GM21381 (cell line): ENCODE measurements around the gene BTBD17.

Experiments used
- ATAC-seq: cut with Tn5 transposase; IDR thresholded peaks from one replicate; pipeline ENCODE4 v1.9.1; 2021; ENCODE audit warnings: mild to moderate bottlenecking, moderate library complexity; ENCODE audit not compliant: unreplicated experiment

The BTBD17 gene

DNA sequence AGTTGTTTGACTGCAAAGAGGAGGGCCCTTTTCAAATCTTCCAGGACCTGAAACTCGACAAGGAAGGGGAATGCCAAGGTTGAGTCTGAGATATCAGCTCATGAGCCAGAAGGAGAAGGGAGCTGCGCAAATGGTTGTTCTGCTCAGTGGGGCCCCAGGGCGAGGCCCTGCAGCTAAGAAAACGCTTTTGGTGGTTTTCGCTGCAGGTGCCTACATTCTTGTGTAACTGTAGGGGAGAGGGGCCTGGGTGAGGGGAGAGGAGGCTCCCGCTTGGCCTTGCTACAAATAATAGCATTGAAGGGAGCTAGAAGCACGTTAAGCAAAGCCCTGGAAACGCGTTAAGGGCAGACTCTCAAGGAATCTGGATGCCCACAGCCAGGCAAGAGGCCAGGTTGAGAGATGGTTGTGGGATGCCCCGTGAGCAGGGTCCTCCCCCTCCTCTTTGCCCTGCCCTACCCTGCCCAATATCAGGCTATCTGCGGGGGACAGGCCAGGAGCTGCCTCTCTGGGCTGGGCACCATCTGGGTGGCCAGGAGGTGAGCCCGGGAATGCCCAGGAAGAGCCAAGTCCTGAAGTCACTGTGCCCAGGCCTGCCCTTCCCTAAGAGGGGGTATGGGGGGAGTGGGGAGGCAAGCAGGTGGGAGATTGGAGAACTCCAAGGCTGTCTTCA, 27.6 kb upstream of the BTBD17 start:
- ATAC-seq: no peak

DNA sequence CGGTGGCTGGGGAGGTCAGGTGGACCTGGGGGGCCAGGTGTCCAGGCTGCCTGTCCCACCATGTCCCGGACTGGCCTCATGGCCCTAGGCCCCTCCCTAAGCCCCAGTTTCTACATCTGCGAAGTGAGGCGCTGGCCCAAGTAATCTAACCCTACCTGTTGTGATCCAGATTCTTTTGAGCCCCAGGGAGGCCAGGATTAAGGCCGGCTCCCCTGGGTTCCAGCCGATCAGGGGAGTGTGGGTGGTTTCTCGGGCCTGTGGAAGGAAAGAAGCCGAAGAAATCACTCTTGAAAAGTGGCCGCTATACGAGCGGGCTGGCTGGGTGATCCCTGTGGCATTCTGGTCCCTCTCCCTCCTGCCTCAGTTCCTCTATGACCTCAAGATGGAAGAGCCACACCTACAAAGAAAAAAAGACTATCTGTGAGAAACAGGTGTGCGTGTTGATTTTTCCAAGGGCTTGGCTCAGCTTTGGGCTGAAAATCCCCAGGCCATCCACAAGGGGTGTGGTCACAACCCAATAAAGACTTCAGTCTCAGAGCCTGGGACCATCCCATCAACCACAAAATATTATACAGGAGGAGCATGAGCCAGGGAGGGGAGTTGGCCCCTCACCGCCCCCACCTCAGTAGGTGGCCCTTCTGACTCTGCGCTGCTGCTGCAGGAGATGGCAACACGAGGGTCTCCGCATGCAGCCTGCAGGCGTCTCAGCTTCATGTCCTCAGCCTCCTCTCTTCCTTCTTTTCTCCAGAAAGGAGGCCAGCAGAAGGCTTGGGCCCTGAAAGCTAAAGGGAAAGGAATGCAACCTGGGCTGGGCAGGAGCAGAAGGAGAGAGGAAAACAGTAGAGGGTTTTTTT, 25.9 kb upstream of the BTBD17 start:
- no peak for ATAC-seq

DNA sequence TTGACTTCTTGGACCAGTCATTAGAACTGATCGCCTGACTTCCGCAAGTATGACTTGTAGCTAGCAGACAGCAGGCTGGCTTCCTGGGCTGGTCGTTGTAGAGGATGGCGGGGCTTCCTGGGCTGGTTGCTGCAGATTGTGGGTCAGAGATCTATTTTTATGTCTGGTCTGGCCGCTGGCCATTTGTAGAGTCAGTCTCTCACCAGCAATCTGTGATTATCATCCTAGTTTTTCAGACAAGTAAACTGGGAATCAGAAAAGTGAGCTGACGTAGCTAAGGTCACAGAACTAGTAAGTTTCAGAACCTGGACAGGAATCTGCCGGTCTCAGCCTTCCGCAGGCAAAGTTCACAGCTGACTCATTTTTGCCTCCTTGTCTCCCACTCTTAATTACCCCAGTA, 24.7 kb upstream of the BTBD17 start:
- ATAC-seq: no peak

DNA sequence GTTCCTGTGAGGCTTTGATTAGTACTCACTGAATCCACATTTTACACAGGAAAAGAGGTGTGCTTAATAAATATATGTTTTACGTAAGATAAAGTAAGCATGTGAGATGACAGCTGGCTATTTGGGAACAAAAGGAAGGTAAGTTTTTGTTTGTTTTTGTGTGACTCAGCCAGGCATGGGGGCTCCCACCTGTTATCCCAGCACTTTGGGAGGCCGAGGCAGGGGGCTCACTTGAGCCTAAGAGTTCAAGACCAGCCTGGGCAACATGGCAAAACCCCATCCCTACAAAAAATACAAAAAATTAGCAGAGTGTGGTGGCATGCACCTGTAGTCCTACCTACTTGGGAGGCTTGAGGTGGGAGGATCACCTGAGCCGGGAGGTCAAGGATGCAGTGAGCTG, 23.5 kb upstream of the BTBD17 start:
- ATAC-seq: no peak

DNA sequence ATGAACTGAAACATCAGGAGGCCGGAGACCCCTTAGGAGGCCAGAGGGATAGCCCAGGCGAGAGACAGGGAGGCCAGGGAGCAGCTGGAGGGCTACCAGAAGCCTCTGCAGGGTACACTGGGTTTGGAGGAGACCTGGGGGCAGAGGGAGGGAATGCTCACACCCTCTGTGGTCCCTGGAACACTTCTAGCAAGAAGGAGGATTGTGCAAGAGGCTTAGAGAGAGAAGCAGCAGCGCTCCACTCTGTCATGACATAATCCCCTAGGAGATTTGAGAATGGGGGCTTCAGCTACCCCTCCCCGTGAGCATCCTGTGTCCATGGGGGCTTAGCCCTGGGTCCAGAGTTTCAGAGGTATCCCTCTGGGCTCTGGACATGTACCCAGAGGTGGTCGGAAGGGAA, 21.5 kb upstream of the BTBD17 start:
- no peak for ATAC-seq

DNA sequence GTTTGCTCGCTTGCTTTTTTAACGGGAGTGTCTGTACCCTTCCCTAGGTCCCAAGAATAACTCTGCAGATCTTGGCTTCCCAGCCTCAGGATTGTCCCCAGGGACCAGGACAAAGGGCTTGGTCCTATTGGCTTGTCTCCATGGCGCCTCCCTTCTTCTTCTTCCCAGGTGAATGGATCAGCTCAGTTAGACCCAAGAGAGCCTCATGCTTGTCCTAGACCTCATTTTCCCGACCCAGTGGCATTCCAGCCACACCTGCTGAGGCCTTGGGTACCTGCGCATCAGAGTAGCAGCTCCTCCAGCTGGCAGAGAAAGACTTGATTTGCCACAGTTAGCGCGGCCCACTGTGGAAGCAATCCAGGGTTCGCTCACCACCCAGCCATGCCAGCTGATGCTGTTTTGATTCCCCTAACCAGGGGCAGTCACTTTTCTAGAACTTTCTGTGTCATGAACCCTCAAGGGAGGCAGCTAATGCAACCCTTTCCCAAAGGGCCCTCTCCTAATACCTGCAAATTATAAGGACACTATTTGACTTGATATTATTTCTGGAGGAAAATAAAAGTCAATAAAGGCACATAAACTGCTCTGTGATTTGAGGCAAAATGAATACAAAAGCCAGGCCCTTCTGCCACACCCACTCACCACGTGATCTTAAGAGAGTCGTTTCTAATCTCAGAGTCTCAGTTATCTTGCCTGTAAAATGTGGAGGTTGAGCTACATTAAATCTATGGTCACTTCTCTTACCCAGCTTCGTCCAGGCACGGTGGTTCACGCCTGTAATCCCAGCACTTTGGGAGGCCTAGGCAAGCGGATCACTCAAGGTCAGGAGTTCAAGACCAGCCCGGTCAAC, 19.5 kb upstream of the BTBD17 start:
- ATAC-seq: no peak

DNA sequence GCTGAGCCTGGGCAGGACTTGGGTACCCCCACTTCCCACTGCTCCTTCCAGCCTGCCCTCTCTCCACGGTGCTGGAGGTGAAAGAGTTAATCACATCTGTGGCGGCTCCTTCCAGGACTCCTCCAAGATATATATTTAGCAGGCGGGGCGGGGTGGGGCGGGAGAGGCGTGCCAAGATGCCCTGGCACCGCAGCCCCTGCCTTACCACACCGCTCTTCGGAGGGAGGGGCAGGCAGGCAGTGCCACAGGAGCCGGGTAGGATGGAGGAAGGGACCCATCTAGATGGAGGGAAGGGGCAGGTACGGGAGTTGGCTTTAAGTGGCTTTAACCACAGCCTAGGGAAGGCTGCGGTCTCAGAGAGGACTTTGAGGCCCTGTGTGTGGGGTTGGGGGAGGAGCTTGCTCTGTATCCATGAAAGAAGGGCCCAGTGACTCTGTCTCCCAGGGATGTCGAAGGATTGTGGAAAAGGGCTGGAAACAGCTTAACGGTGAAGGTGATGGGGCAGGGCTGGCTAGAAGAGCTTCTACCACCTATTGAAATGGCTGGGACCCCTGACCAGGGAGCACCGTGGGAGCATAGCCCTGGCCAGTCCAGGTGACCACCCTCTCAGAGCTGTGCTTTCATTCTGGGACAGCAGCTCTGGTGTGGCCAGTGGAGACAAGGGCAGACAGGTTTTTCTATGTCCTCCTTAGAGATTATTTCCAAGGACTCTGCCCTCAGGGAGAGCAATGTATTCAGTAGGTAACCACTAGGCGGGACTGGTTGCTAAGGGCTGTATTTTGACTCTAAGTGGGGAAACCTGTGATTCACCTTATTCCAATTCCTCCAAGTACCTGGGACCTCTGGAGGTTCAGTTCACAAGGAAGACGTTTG, 18.7 kb upstream of the BTBD17 start:
- no peak for ATAC-seq

DNA sequence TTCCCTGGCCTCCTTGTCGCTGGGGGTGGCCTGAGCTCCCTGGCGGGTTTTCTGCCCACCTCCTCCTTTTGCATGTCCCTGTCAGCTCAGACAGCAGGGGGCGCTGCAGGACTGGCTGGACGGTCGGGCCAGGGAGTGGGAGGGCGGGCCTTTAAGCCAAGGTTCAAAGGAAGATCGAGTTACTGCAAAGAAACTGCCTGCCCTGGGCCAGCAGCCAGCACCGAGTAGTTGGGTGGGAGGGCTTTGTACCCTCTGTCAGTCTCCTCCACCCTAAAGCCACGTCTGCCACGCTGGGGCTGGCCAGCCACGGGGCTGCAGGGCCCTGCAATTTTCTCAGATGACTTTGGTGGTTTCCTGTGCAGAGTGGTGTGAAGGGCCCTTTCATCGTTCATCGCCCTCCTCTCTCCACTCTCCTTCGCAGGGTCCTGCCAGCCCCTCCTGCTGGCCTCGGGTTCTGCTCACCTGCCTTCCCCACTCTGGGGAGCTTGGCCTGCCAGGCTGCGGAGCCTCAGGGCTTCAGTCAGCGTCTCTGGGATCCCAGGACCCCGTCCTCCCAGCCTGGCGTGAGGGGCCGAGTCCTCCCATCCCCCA, 17.9 kb upstream of the BTBD17 start:
- peak; percentile 72 for ATAC-seq

DNA sequence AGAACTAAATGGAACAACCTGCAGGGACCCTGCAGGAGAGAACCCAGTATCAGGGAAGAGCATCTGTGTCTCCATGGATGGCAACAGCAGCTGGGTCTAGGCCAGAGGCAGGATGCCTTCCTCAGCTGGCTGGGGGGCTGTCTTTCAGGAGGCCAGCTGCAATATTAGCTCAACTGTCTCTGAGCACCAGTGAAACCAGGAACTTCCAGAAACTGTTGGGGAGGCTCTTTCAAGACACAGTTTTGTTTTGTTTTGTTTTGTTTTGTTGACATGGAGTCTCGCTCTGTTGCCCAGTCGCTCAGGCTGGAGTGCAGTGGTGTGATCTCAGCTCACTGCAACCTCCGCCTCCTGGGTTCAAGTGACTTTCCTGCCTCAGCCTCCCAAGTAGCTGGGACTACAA, 13.2 kb upstream of the BTBD17 start:
- no peak for ATAC-seq

DNA sequence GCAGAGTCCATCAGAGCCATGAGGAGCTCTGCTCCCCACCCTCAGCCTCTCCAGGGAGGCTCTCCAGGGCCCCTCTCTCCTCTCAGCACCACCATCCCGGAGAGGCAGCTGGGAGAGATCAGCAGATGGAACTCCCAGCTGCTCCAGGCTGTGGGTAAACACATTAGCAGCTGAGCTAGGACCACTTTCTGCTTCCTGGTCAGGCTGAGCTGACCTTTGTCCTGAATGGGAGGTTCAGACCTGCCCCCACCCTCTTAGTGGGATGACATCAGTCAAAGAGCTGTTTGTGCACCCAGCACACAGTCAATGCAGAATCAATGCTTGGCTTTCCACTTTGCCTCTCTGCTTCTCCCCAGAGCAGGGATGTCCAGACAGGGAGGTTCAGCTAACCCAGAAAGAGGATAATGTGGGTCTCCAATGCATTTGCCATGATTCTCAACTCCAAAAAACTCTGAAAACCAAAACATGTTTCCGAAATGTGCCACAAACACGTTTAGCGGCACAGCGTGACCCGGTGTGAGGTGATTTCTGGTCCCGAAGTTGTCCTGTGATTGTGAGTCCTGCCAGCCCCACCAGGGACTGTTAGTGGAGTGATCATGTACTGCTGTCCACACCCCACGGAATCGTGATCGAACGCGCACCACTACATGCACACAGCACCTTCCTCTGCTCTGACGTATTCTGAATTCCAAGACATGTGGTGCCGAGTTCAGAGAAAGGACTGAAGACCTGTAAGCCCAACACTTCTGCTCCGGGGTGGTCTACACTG, 12.4 kb upstream of the BTBD17 start:
- ATAC-seq: no peak

DNA sequence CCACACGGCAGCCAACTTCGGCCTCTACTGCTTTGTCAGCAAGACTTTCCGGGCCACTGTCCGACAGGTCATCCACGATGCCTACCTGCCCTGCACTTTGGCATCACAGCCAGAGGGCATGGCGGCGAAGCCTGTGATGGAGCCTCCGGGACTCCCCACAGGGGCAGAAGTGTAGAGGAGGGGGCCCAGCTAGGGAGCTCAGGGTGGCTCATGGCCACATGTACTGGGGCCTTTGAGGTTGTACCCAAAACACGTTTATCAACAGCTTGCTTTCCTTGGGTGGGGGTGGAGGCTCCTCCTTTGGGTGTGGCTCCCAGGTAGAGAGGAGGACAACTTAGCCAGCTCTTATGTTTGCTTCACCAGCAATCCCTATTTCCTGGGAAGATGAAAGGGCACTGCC, 10.8 kb upstream of the BTBD17 start:
- no peak for ATAC-seq

DNA sequence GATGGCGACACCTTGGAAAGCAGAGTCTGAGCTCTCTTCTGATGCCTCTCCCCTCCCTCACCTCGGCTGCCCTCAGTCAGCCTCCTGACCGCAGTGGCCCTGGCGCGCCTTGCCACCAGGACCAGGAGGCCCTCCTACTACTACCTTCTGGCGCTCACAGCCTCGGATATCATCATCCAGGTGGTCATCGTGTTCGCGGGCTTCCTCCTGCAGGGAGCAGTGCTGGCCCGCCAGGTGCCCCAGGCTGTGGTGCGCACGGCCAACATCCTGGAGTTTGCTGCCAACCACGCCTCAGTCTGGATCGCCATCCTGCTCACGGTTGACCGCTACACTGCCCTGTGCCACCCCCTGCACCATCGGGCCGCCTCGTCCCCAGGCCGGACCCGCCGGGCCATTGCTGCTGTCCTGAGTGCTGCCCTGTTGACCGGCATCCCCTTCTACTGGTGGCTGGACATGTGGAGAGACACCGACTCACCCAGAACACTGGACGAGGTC, 10.0 kb upstream of the BTBD17 start:
- ATAC-seq: no peak

DNA sequence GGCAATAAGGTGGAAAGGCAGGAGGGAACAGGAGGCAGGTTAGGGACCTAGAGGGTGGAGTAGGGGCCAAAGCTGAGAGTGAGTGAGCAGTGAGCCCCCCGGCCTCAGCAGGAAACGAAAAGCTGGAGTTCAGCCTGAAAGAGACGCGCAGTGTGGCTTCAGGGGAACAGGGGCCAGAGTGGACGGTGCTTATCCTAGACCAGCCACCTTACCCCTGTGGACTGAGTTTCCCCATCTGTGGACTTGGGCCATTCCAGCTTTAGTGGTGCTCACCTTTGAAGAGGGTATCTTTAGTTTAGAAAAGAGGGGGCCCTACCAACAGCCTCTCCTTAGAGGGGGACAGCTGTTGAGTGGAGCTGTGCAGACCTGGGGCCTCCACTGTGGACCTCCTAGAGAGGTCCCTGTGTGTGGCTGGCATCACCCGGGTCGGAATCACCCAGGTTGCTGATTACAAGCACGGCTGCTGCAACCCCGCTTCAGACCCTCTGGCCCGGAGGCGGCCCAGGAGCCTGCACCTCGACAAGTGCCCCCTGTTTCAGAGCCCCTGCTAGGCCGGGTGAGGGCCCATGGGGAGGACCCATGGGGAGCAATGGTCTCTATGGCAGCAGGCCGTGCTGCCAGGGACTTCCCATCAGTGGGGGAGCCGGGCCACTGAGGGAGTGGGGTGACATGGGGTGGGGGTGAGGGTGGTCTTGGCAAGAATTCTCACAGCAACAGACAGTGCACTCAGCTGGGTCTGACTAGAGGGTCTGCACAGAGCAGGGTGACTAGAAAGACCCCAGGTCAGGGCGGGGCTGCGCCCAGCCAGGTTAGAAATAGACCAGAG, 8.2 kb upstream of the BTBD17 start:
- no peak for ATAC-seq

DNA sequence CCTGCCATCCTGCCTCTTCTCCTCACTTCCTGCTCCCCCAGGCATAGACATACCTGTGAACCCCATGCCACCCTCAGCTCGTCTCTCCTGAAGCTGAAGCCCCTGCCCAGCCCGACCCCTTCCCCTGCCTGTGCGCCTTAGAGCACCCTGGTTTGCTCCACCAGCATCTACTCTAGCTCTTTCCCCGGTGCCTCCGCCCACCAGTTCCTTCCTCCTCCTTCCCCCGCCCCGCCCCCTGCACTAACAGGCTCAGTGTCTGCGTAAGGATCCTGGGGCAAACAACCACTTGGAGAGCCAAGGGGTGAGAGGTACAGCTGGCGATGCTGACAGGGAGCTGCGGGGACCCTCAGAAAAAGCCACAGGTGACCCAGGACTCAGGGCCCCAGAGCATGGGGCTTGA, 7.6 kb upstream of the BTBD17 start:
- ATAC-seq: no peak

DNA sequence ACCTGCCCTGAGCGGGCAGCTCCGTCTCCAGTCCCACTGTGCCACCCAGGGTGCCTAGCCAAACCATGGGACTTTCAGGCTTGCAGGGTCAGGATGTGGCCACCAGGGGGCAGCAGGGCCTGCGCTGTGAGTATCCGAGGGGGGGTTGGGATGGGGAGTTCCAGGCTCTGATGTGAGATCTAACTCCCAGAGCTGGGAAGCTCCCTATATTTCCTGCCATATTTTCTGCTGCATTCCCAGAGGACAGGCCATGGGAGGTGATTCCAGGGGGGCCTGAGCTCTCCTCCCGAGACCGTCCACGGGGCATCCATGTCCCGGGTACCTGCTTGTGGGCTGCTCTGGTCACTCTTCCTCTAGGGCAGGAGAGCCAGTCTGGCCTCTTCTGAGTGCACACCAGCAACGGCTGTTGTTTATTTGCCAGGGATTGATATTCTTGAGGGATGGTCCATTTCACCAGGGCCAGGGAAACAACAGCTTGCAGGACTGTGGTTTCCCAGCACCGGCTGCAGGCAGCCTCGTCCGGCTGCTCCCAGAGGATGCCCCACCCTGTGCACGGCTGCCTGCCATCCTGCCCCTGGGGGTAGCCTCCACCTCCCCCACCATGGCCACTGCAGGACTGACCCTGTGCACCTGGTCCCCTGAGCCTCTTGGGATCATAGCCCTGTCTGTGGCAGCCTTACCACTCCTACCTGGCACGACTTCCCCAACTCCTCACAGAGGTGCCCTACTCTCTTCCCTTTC, 6.8 kb upstream of the BTBD17 start:
- no peak for ATAC-seq

DNA sequence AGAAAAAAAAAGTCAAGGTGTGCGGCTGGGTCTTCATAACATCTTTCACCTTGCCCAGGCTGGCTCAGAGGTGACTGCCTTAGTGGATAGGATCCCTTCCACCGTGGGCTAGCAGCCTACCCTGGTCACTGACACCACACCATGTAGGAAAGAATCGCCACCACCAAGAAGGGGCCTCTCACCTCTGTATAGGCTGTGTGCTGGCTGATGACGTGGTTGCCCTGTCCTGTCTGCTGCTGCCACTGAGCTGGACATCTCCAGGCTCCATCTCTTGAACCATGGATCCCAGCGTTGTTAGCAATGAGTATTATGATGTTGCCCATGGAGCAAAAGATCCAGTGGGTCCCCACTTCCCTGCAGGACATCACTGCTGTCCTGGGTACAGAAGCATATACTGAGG, 5.5 kb upstream of the BTBD17 start, which contains the start of gene GPR142:
TSS of gene GPR142 (plus strand) at position 301 of the 400 bp plus-strand sequence. CDS start 2,035 bp downstream, outside the sequence.
- ATAC-seq: no peak

DNA sequence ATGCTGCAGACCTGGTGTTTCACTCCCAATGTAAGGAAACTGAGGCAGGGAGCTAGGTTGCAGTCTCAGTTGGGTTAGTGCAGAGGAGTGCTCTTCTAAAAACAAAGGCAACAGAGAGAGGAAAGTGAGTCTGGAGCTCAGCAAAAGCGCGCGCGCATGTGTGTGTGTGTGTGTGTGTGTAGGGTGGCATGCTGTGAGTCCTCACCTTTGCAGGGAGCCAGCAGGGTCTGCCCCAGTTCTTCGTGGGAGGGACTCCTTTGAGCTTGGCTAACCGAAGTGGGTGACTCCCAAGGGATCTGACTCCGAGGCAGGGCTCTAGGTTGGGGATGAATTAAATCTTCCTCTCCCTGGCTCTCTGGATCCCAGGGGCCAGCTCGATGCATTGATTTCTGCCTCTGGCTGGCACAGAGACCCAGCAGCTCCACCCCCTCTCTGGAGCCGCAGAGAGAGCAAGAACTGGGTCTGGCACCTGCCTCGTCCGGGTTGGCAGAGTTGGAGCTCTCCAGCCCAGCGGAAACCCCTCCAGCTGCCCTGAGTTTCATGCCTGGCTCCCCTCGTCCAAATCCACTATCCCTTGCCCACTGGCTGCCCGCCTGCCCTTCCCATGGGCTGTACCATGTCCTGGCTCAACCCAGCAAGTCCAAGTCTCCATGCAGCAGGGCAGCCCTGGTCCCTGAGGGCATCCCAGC, 1.3 kb upstream of the BTBD17 start:
- no peak for ATAC-seq
